H1 (cell line): ENCODE data around the gene RPS27. TPM values are rescaled to one million over a fixed set of nuclear protein-coding genes. Genes with fewer than 3 reads are reported as not detected.

ENCODE experiments used
- CTCF ChIA-PET: fragments of 300-600 bp; sonication (Branson Sonifier 250); formaldehyde crosslinking; loops from one replicate; lab custom pipeline; 2021; ENCODE audit not compliant: partially characterized antibody; lab: Charles Lee
- POLR2A ChIA-PET: fragments of 300-600 bp; sonication (Branson Sonifier 250); formaldehyde crosslinking; loops from one replicate; lab custom pipeline; 2021; ENCODE audit warnings: inconsistent platforms; ENCODE audit not compliant: partially characterized antibody; lab: Charles Lee
- DNase-seq, 2 experiments: peaks; one replicate each; pipeline versions ENCODE4 v3.0.0 to v3.0.0-alpha.2; 2010 to 2022; ENCODE audit warnings: low spot score in 2 of 2, low read depth in 1 of 2, mixed read lengths in 1 of 2
- FAIRE-seq: peaks from 2 replicates; lab custom pipeline; 2011; peaks lifted over from hg19 to GRCh38; lab: Jason Lieb, UNC
- H2AFZ ChIP-seq: 2 replicates; pipeline ENCODE4 v1.8.1; 2012; ENCODE audit warnings: low read length, inconsistent platforms
- H2AK5ac ChIP-seq: 2 replicates; pipeline ENCODE4 v1.6.1; 2013; ENCODE audit warnings: low read depth, low read length
- H2BK120ac ChIP-seq: replicated peaks from 2 replicates; pipeline ENCODE3; 2013; ENCODE audit warnings: low read depth, low read length, inconsistent platforms
- H2BK12ac ChIP-seq: 2 replicates; pipeline ENCODE4 v1.6.1; 2013; ENCODE audit warnings: low read depth, low read length
- H2BK15ac ChIP-seq: 2 replicates; pipeline ENCODE4 v1.6.1; 2013; ENCODE audit warnings: low read length
- H2BK20ac ChIP-seq: 2 replicates; pipeline ENCODE4 v1.6.1; 2013; ENCODE audit warnings: low read length
- H2BK5ac ChIP-seq: 2 replicates; pipeline ENCODE4 v1.6.1; 2013; ENCODE audit warnings: low read depth, low read length
- H3K14ac ChIP-seq: 2 replicates; pipeline ENCODE4 v1.6.1; 2013; ENCODE audit warnings: inconsistent platforms; ENCODE audit not compliant: insufficient read length
- H3K18ac ChIP-seq: 2 replicates; pipeline ENCODE4 v1.6.1; 2013; ENCODE audit warnings: low read length; ENCODE audit errors: extremely low read depth
- H3K23ac ChIP-seq: 2 replicates; pipeline ENCODE4 v1.6.1; 2013; ENCODE audit warnings: inconsistent platforms; ENCODE audit not compliant: insufficient read length
- H3K23me2 ChIP-seq: 2 replicates; pipeline ENCODE4 v1.6.1; 2013; ENCODE audit warnings: low read depth, low read length
- H3K27ac ChIP-seq: 2 replicates; pipeline ENCODE4 v1.6.1; 2011; ENCODE audit warnings: low read depth, low read length, inconsistent platforms
- H3K27me3 ChIP-seq, 4 experiments: replicated peaks in 1 of 4; 1 replicate in 1 of 4; 2 replicates in 3 of 4; pipeline versions ENCODE4 v1.6.1 to v1.8.1; 2011 to 2013; ENCODE audit warnings: low read length in 3 of 4, mild to moderate bottlenecking in 3 of 4, inconsistent platforms in 2 of 4, mixed read lengths in 2 of 4, moderate library complexity in 1 of 4; ENCODE audit not compliant: control insufficient read depth in 3 of 4, insufficient read depth in 3 of 4; ENCODE audit errors: extremely low read depth in 1 of 4
- H3K36me3 ChIP-seq, 4 experiments: 2 replicates each; pipeline versions ENCODE4 v1.6.1 to v1.8.1; 2011 to 2013; ENCODE audit warnings: mild to moderate bottlenecking in 4 of 4, low read length in 3 of 4, moderate library complexity in 2 of 4, control low read depth in 1 of 4, inconsistent platforms in 1 of 4; ENCODE audit not compliant: insufficient read depth in 4 of 4, control insufficient read depth in 2 of 4
- H3K4ac ChIP-seq: replicated peaks from 2 replicates; pipeline ENCODE3; 2013; ENCODE audit warnings: low read length, low read depth, mixed read lengths, inconsistent platforms; ENCODE audit not compliant: insufficient read length
- H3K4me1 ChIP-seq, 4 experiments: replicated peaks in 1 of 4; 1 replicate in 1 of 4; 2 replicates in 3 of 4; pipeline versions ENCODE4 v1.6.1 to v1.8.1; 2011 to 2013; ENCODE audit warnings: low read length in 3 of 4, inconsistent platforms in 2 of 4, mixed read lengths in 1 of 4; ENCODE audit not compliant: insufficient read depth in 4 of 4, control insufficient read depth in 3 of 4
- H3K4me2 ChIP-seq, 2 experiments: 2 replicates each; pipeline versions ENCODE4 v1.6.1 to v1.8.1; 2011 to 2013; ENCODE audit warnings: low read depth in 2 of 2, low read length in 2 of 2, control low read depth in 1 of 2, inconsistent platforms in 1 of 2, mild to moderate bottlenecking in 1 of 2; ENCODE audit not compliant: insufficient read depth in 1 of 2
- H3K4me3 ChIP-seq, 4 experiments: fragments of 200-600, 300-600 bp in 1 of 4; sonication (generic), shearing (Covaris generic), sonication (Bioruptor Twin) in 1 of 4; 2 replicates each; pipeline versions ENCODE4 v1.5.1 to v1.8.1; 2011 to 2016; ENCODE audit warnings: low read length in 4 of 4, low read depth in 3 of 4, control low read depth in 2 of 4, inconsistent platforms in 2 of 4, mild to moderate bottlenecking in 2 of 4, mixed read lengths in 1 of 4, moderate library complexity in 1 of 4; ENCODE audit not compliant: insufficient read depth in 2 of 4; ENCODE audit errors: extremely low read depth in 1 of 4
- H3K56ac ChIP-seq: replicated peaks from 2 replicates; pipeline ENCODE3; 2013; ENCODE audit warnings: low read depth, mild to moderate bottlenecking, mixed read lengths, low read length, inconsistent platforms; ENCODE audit not compliant: insufficient read length
- H3K79me1 ChIP-seq: 2 replicates; pipeline ENCODE4 v1.6.1; 2013; ENCODE audit warnings: low read depth, low read length, control low read depth
- H3K79me2 ChIP-seq, 2 experiments: 2 replicates each; pipeline versions ENCODE4 v1.6.1 to v1.8.1; 2012 to 2013; ENCODE audit warnings: low read length in 2 of 2, mild to moderate bottlenecking in 2 of 2, inconsistent platforms in 1 of 2; ENCODE audit not compliant: insufficient read depth in 2 of 2, control insufficient read depth in 1 of 2
- H3K9ac ChIP-seq, 4 experiments: replicated peaks in 1 of 4; 1 replicate in 1 of 4; 2 replicates in 3 of 4; pipeline versions ENCODE4 v1.6.1 to v1.8.1; 2011 to 2013; ENCODE audit warnings: low read depth in 3 of 4, low read length in 3 of 4, control low read depth in 2 of 4, mild to moderate bottlenecking in 2 of 4, moderate library complexity in 2 of 4, inconsistent platforms in 1 of 4; ENCODE audit errors: extremely low read depth in 1 of 4
- H3K9me3 ChIP-seq, 2 experiments: 2 replicates each; pipeline versions ENCODE4 v1.6.1 to v1.8.1; 2012 to 2013; ENCODE audit warnings: mild to moderate bottlenecking in 2 of 2, moderate library complexity in 2 of 2, control low read depth in 1 of 2, inconsistent platforms in 1 of 2, low read depth in 1 of 2, low read length in 1 of 2, mixed read lengths in 1 of 2; ENCODE audit not compliant: insufficient read depth in 2 of 2
- H4K20me1 ChIP-seq, 2 experiments: replicated peaks in 1 of 2; 2 replicates each; pipeline versions ENCODE3 to v1.8.1; 2011 to 2013; ENCODE audit warnings: inconsistent platforms in 2 of 2, low read length in 2 of 2, mild to moderate bottlenecking in 1 of 2; ENCODE audit not compliant: insufficient read depth in 2 of 2, control insufficient read depth in 1 of 2
- H4K5ac ChIP-seq: 2 replicates; pipeline ENCODE4 v1.6.1; 2013; ENCODE audit warnings: low read length, low read depth, mixed read lengths, inconsistent platforms; ENCODE audit not compliant: insufficient read length
- H4K8ac ChIP-seq: 2 replicates; pipeline ENCODE4 v1.8.0; 2013; ENCODE audit warnings: mild to moderate bottlenecking, moderate library complexity, low read length, inconsistent platforms; ENCODE audit not compliant: insufficient read depth; ENCODE audit errors: extremely low read depth
- H4K91ac ChIP-seq: replicated peaks from 2 replicates; pipeline ENCODE3; 2013; ENCODE audit warnings: low read length, mixed read lengths, inconsistent platforms; ENCODE audit not compliant: insufficient read length
- ASH2L ChIP-seq: fragments of 200-600, 300-600 bp; sonication (generic); IDR thresholded peaks from one replicate; pipeline ENCODE4 v1.7.1; 2017; ENCODE audit warnings: low read length
- ATF2 ChIP-seq: IDR thresholded peaks from 2 replicates; pipeline ENCODE4 v1.6.1; 2012; ENCODE audit warnings: low read length, inconsistent platforms
- CBX5 ChIP-seq: fragments of 300-800, 300-1000 bp; sonication (generic); IDR thresholded peaks from 2 replicates; pipeline ENCODE4 v1.7.1; 2016; ENCODE audit warnings: antibody characterized with exemption, low read length, low read depth
- CBX8 ChIP-seq: fragments of 300-800, 300-1000 bp; sonication (generic); IDR thresholded peaks from 2 replicates; pipeline ENCODE4 v1.7.1; 2016; ENCODE audit warnings: low read depth, low read length, borderline replicate concordance
- CHD2 ChIP-seq: IDR thresholded peaks from 2 replicates; pipeline ENCODE4 v1.6.1; 2012; ENCODE audit warnings: low read length, improper control_type of control experiment
- CREB1 ChIP-seq: IDR thresholded peaks from 2 replicates; pipeline ENCODE4 v1.6.1; 2012; ENCODE audit warnings: inconsistent platforms
- GABPA ChIP-seq: IDR thresholded peaks from 2 replicates; pipeline ENCODE4 v1.6.1; 2011; ENCODE audit warnings: mild to moderate bottlenecking, low read length, moderate library complexity, borderline replicate concordance; ENCODE audit not compliant: insufficient read depth
- GTF2F1 ChIP-seq: IDR thresholded peaks from 2 replicates; pipeline ENCODE4 v1.6.1; 2012; ENCODE audit warnings: low read depth, low read length, improper control_type of control experiment, borderline replicate concordance
- SIX5 ChIP-seq: IDR thresholded peaks from 2 replicates; pipeline ENCODE4 v1.6.1; 2011; ENCODE audit warnings: mild to moderate bottlenecking, low read depth, low read length
- SP1 ChIP-seq: IDR thresholded peaks from 2 replicates; pipeline ENCODE4 v1.6.1; 2011; ENCODE audit warnings: low read depth, low read length
- TBP ChIP-seq: IDR thresholded peaks from 2 replicates; pipeline ENCODE4 v1.6.1; 2011; ENCODE audit warnings: low read depth, low read length, improper control_type of control experiment
- USF2 ChIP-seq: IDR thresholded peaks from 2 replicates; pipeline ENCODE4 v1.6.1; 2011; ENCODE audit warnings: low read length, improper control_type of control experiment
- WGBS, 2 experiments: shearing (Covaris generic) in 1 of 2; methylation state at CpG; one replicate each; pipeline versions ENCODE4 v1.1.6 to v1.1.7; 2013 to 2015; ENCODE audit warnings: low lambda C conversion rate in 2 of 2, mixed read lengths in 2 of 2, inconsistent platforms in 1 of 2, low coverage in 1 of 2, missing lambda C conversion rate in 1 of 2; ENCODE audit not compliant: insufficient replicate concordance in 2 of 2, insufficient coverage in 1 of 2, insufficient read length in 1 of 2; ENCODE audit errors: extremely low coverage in 1 of 2, missing lambda C conversion rate in 1 of 2; 5-methylcytosine and 5-hydroxymethylcytosine counted together
- polyA plus RNA-seq, 7 experiments: library from polyadenylated mRNA; depleted of rRNA in 3 of 7; stranded (reverse) in 5 of 7; unstranded in 2 of 7; fragments of >200 nt in 5 of 7; fragments of 200-250 nt in 2 of 7; gene quantifications; 1 replicate in 5 of 7; 2 replicates in 1 of 7; 4 replicates in 1 of 7; pipeline versions ENCODE4 v1.2.1 to v1.2.3, GENCODE V29; 2011 to 2013; ENCODE audit warnings: missing spikeins in 2 of 7, mixed read lengths in 2 of 7
- total RNA-seq: library from RNA; stranded (reverse); fragmentation: NEBNext Ultra II Directional; extraction: Animal tissue kit (Norgen Biotek cat#: 25700); gene quantifications from 2 replicates; pipeline ENCODE4 v1.2.1, GENCODE V29; 2021

The RPS27 gene
- total and polyA plus RNA-seq, 2 of the 8 experiments (the other 6 are each of a cell fraction or from before 2014, with no cell fraction given): 1,810 to 3,155 TPM

GRCh38 chr1:153960206-153960605 is 30.4 kb upstream of the RPS27 start:
- Histone ChIP-seq H3K27me3 (no peaks in the 10 kb centered on the region), H3K79me2 (peaks cover 36 to 54% of the 10 kb centered on the region in 2 experiments), H3K4me3 (no peak overlapping the region), H3K4me1 (peaks cover 6 to 20% (median 12%) of the 10 kb centered on the region in 4 experiments), H2BK20ac (no peak overlapping the region), H3K4ac (no peak overlapping the region), H3K9me3 (no peaks in the 10 kb centered on the region), H3K14ac (no peak overlapping the region), H2AK5ac (no peak overlapping the region), H2BK5ac (no peak overlapping the region), H3K4me2 (no peak overlapping the region; a peak in 1 of 4 replicates), H3K27ac (no peak overlapping the region), H2AFZ (no peak overlapping the region), H3K79me1 (peaks cover 23% of the 10 kb centered on the region), H3K56ac (no peak overlapping the region), H3K23me2 (peaks cover 28% of the 10 kb centered on the region)
- WGBS, 2 experiments: 96% methylated on average over 10 of the region's 11 CpGs; no CpG with 5 or more reads in 1 of the 2 experiments
- CTCF ChIA-PET: interaction anchor here (1.5 to 1.9 kb wide), 2 partner anchors 15 to 134 kb away, joined by 3 to 4 read pairs; no protein-coding TSS in a partner anchor
- TF ChIP-seq CHD2 (no peak), GTF2F1 (no peak), GABPA (no peak), CBX8 (no peak), TBP (no peak), CREB1 (no peak), ASH2L (no peak), SIX5 (no peak), SP1 (no peak), ATF2 (no peak), USF2 (no peak), CBX5 (no peak)
- TF ChIP-seq, all 59 proteins: peak for 0
- H2BK12ac ChIP-seq: no peak overlapping the region
- POLR2A ChIA-PET: interaction anchor here (0.9 to 15.7 kb wide), 6 partner anchors 13 to 184 kb away, joined by 3 to 454 read pairs (median 42); partner anchors contain the start of genes CREB3L4, DENND4B, JTB and RAB13
- H4K20me1 ChIP-seq: peaks cover 5 to 9% of the 10 kb centered on the region in 2 experiments
- no peak overlapping the region for H2BK120ac ChIP-seq
- H3K9ac ChIP-seq: no peak overlapping the region
- H3K23ac ChIP-seq: no peak overlapping the region
- no peak overlapping the region for H3K18ac ChIP-seq
- FAIRE-seq (no peak), DNase-seq (no peak)
- H4K8ac ChIP-seq: no peak overlapping the region
- no peak overlapping the region for H2BK15ac ChIP-seq
- peaks cover 11 to 26% (median 19%) of the 10 kb centered on the region in 4 experiments for H3K36me3 ChIP-seq
- H4K5ac ChIP-seq: no peak overlapping the region
- H4K91ac ChIP-seq: no peak overlapping the region
